KBM-7 (cell line): ENCODE results near the gene GTF2A1L.
"Not testable (repeated sequence)": the region's sequence is repeated elsewhere in the genome, so short reads cannot be mapped to it uniquely, and the experiment has no call there.

ENCODE experiments used
- DNase-seq: peaks from one replicate; pipeline ENCODE4 v3.0.0-alpha.2; 2015
- in situ Hi-C: fragments of 300-500 bp; cut with MboI; formaldehyde crosslinking; loops from 2 replicates; pipeline ENCODE4 v1.14.3; 2020; ENCODE audit warnings: low sequenced_read_pairs, low pct_unique_long_range_greater_than_20kb, mixed read lengths

Gene GTF2A1L

GRCh38 chr2:48617618-48618017 lies at the start of gene GTF2A1L:
Gene GTF2A1L (plus strand): TSS chr2:48617856. CDS start chr2:48617875, 19 bp downstream.
- in situ Hi-C loops, result no loop called here
- no peak for DNase-seq

GRCh38 chr2:48568547-48568946 lies 49.1 kb upstream of the GTF2A1L start:
- in situ Hi-C loops, result no loop called here
- DNase-seq, result no peak

- in situ Hi-C loops, result no loop called here
- DNase-seq, result no peak
Observed at GRCh38 chr2:48569433-48569832, 48.2 kb upstream of the GTF2A1L start.

- in situ Hi-C loops, result no loop called here
- no peak for DNase-seq
Observed at GRCh38 chr2:48572816-48573215, 44.8 kb upstream of the GTF2A1L start.

- peak; percentile 40 for DNase-seq
- in situ Hi-C loops, result no loop called here
Observed at GRCh38 chr2:48574353-48575287, 43.0 kb upstream of the GTF2A1L start.

- peak; percentile 57 for DNase-seq
Observed at GRCh38 chr2:48578313-48578712, 39.3 kb upstream of the GTF2A1L start.

GRCh38 chr2:48583961-48584360 lies 33.7 kb upstream of the GTF2A1L start:
- in situ Hi-C loops, result no loop called here
- DNase-seq, result no peak

More at GRCh38 chr2:48578313-48578712, 39.3 kb upstream of the GTF2A1L start:
- in situ Hi-C loops, result no loop called here

- DNase-seq, result no peak
- in situ Hi-C loops, result no loop called here
Observed at GRCh38 chr2:48584551-48584950, 33.1 kb upstream of the GTF2A1L start.

- in situ Hi-C loops, result no loop called here
- DNase-seq, result no peak
Observed at GRCh38 chr2:48586433-48586832, 31.2 kb upstream of the GTF2A1L start.

GRCh38 chr2:48587560-48587959 lies 30.1 kb upstream of the GTF2A1L start:
- no peak for DNase-seq
- in situ Hi-C loops, result no loop called here

- in situ Hi-C loops, result no loop called here
- DNase-seq, result no peak
Observed at GRCh38 chr2:48587961-48588360, 29.7 kb upstream of the GTF2A1L start.

- no peak for DNase-seq
- in situ Hi-C loops, result no loop called here
Observed at GRCh38 chr2:48588745-48589144, 28.9 kb upstream of the GTF2A1L start.

GRCh38 chr2:48589170-48589767 lies 28.4 kb upstream of the GTF2A1L start:
- peak; percentile 54 for DNase-seq
- in situ Hi-C loops, result no loop called here

- no peak for DNase-seq
- in situ Hi-C loops, result no loop called here
Observed at GRCh38 chr2:48590017-48590416, 27.6 kb upstream of the GTF2A1L start.

- in situ Hi-C loops, result no loop called here
- no peak for DNase-seq
Observed at GRCh38 chr2:48592067-48592466, 25.6 kb upstream of the GTF2A1L start.

- DNase-seq, in situ Hi-C loops: not testable (repeated sequence)
Observed at GRCh38 chr2:48596751-48597150, 20.9 kb upstream of the GTF2A1L start.

- in situ Hi-C loops, result no loop called here
Observed at GRCh38 chr2:48597492-48597891, 20.2 kb upstream of the GTF2A1L start.

GRCh38 chr2:48600204-48600813 lies 17.3 kb upstream of the GTF2A1L start:
- in situ Hi-C loops, result no loop called here
- DNase-seq, result peak; percentile 71

More at GRCh38 chr2:48597492-48597891, 20.2 kb upstream of the GTF2A1L start:
- no peak for DNase-seq

- DNase-seq, result no peak
- in situ Hi-C loops, result no loop called here
Observed at GRCh38 chr2:48600917-48601316, 16.7 kb upstream of the GTF2A1L start.

GRCh38 chr2:48601349-48601748 lies 16.3 kb upstream of the GTF2A1L start:
- peak; percentile 38 for DNase-seq
- in situ Hi-C loops, result no loop called here
